Measurements from ENCODE around the gene CCDC142. TPM values are rescaled to one million over a fixed set of nuclear protein-coding genes. Genes with fewer than 3 reads are reported as not detected.
A peak's percentile ranks its signal among the peaks of the same experiment; 100 is the strongest.
"Not testable (repeated sequence)": the region's sequence is repeated elsewhere in the genome, so short reads cannot be mapped to it uniquely, and the experiment has no call there.

CCDC142 gene
- total RNA-seq, 4 donors from 2014 or later: 7.4 to 31.6 (median 27.3) TPM

DNA sequence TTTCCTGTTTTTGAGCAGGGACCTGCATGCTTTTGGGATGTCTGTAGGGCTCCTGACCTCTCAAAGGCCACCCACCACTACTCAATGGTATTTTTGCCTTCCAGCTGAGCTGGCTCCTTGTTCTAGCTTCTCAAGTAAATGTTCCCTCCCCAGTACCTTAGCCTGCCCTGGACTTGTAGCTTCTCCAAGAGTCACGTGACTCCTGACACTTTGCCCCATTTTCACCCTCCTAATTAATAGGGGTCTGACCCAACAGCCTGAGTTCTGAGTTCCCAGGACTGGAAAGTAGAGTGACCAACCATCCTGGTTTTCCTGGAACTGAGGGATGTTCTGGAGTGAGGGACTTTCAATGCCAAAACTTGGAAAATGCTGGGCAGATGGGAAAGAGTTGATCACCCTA is 12.6 kb upstream of the CCDC142 start:
- TF ChIP-seq, protein P1, sequence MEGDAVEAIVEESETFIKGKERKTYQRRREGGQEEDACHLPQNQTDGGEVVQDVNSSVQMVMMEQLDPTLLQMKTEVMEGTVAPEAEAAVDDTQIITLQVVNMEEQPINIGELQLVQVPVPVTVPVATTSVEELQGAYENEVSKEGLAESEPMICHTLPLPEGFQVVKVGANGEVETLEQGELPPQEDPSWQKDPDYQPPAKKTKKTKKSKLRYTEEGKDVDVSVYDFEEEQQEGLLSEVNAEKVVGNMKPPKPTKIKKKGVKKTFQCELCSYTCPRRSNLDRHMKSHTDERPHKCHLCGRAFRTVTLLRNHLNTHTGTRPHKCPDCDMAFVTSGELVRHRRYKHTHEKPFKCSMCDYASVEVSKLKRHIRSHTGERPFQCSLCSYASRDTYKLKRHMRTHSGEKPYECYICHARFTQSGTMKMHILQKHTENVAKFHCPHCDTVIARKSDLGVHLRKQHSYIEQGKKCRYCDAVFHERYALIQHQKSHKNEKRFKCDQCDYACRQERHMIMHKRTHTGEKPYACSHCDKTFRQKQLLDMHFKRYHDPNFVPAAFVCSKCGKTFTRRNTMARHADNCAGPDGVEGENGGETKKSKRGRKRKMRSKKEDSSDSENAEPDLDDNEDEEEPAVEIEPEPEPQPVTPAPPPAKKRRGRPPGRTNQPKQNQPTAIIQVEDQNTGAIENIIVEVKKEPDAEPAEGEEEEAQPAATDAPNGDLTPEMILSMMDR (IDR thresholded peaks at IDR 0.05): no peak
- no peak for ATAC-seq (ENCODE audit: low FRiP score)
- no peak for DNase-seq (ENCODE audit: low spot score)

DNA sequence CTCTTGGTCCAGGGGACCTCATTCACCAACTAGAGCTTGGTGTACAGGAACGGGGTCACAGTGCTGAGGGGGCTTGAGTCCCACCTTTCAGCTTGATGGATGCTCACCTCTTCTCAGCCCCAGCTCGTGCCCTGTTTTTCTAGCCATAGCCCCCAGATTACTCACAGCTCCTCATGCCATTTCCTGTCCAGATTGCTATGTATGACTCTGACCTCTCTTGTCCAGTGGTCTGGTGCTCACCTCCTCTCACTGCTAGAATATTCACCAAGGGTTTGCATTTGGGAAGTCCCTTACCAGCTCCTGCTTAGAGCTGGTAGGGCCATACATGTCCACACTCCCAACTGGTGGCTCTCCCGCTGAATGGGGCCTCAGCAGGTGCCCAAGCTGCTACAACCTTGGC is 10.7 kb upstream of the CCDC142 start:
- TF ChIP-seq, protein P1 (IDR thresholded peaks at IDR 0.05): no peak
- ATAC-seq (ENCODE audit: low FRiP score): no peak
- no peak for DNase-seq (ENCODE audit: low spot score)

DNA sequence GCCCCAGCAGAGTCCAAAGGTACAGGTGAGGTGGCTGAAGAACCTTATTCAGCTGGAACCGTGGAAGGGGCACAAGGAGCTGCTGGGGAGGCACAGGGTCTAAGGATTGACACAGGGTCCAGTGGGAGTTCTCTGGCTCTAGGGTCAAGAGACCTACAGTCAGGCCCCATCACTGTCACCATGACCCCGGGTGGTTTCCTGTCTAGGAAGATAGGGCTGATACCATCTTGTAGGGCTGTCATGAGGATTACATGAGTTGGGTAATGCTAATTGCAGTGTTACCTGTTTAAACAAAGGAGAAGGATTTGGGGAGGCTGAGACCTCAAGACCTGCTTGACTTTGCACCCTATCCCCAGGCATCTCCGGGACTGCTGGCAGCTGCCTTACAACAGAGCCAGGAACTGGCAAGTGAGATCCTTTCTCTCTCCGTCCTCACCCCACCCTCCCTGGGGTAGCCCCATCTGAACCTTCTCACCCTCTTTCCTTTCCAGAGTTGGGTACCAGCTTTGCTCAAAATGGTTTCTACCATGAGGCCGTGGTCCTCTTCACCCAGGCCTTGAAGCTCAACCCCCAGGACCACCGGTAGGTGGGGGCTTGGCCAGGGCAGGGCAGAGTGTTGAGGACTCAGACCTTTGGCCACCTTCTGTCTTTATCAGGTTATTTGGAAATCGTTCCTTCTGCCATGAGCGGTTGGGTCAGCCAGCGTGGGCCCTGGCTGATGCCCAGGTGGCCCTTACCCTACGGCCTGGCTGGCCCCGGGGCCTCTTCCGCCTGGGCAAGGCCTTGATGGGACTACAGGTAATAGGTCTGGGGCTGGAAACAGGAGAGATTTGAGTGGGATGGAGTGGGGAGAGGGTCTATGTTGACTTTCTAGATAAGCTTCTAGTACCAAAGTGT is 9.1 kb upstream of the CCDC142 start:
- TF ChIP-seq, protein P1 (IDR thresholded peaks at IDR 0.05): no peak
- DNase-seq (ENCODE audit: low spot score): no peak
- peak; percentile 25 for ATAC-seq (ENCODE audit: low FRiP score)

DNA sequence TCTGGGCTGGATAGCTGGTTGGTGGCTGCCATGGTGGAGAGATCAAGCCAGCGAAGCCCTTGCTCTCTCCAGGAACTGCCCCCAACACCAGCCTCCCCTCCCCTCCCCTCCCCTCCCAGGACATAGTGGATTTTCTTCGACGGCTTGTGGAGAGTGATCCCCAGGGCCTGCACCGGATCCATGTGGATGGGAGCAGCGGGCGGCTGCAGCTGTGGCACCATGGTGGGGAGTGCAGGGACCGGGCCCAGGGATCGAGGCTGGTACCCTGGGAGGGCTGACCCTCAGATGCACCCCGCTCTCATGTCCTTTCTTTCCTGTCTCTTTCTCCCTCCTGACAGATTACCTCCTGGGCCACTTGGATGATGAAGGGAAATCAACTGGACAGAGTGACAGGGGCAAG is 7.1 kb upstream of the CCDC142 start:
- DNase-seq (ENCODE audit: low spot score) (no peak), ATAC-seq (ENCODE audit: low FRiP score) (no peak)
- TF ChIP-seq, protein P1 (IDR thresholded peaks at IDR 0.05): no peak

DNA sequence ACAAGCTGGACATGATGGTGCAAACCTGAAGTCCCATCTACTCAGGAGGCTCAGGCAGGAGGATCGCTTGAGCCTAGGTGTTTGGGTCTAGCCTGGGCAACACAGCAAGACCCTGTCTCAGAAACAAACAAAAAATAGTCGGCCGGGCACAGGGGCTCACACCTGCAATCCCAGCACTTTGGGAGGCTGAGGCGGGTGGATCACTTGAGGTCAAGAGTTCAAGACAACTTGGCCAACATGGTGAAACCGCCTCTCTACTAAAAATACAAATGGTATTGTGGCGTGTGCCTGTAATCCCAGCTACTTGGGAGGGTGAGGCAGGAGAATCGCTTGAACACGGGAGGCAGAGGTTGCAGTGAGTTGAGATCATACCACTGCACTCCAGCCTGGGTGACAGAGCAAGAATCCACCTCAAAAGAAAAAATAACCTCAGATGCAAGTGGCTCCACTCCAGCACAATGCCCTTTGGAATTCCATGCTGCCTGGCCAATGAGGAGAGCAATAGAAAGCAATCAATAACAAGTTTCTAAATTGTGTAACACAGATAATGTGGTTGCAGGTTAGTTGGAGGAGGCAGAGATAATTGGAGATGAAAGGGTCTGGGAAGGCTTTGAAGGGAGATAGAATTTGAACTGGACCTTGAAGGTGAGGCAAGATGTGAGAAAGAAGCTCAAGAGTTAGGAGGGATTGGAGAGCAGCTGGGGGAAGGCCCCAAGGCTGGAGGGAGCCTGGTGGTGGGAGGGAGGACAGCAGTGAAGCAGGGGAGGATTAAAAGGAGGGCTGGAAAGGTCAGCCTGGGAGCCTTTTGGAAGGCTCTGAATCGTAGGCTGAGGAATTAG is 6.1 kb upstream of the CCDC142 start:
- no peak for DNase-seq (ENCODE audit: low spot score)
- ATAC-seq (ENCODE audit: low FRiP score): no peak
- TF ChIP-seq, protein P1 (IDR thresholded peaks at IDR 0.05): no peak

DNA sequence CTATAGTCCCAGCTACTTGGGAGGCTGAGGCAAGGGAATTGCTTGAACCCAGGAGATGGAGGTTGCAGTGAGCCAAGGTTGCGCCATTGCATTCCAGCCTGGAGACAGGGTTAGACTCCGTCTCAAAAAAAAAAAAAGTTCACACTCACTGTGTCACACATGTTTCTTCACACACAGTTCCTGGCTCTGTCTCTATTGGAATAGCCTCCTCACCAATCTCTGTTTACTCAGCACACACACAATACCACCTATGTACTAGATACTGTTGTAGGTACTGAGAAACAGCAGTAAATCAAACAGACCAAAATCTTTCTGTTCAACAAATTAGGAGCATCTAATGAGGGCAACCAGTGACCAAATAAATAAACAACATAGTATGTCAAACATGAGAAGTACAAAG is 3.3 kb upstream of the CCDC142 start:
- TF ChIP-seq, protein P1 (IDR thresholded peaks at IDR 0.05): no peak
- no peak for ATAC-seq (ENCODE audit: low FRiP score)
- DNase-seq (ENCODE audit: low spot score): no peak

DNA sequence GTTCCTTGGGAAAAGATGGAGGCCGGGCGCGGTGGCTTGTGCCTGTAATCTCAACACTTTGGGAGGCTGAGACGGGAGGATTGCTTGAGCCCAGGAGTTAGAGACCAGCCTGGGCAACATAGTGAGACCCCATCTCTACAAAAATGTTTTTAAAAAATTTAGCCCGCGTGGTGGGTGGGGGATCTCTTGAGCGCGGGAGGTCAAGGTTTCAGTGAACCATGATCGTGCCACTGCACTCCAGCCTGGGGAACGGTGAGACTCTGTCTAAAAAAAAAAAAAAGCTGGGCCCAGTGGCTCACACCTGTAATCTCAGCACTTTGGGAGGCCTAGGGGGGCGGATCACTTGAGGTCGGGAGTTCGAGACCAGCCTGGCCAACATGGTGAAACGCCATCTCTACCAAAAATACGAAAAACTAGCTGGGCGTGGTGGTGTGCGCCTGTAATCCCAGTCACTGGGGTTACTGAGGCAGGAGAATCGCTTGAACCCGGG is 922 bp upstream of the CCDC142 start:
- not testable (repeated sequence) for DNase-seq (ENCODE audit: low spot score)

More for the DNA sequence above, 922 bp upstream of the CCDC142 start:
- ATAC-seq (ENCODE audit: low FRiP score): not testable (repeated sequence)

All from omental fat pad (tissue), 4 donors.